ENCODE data around the gene MLLT3.

DNA sequence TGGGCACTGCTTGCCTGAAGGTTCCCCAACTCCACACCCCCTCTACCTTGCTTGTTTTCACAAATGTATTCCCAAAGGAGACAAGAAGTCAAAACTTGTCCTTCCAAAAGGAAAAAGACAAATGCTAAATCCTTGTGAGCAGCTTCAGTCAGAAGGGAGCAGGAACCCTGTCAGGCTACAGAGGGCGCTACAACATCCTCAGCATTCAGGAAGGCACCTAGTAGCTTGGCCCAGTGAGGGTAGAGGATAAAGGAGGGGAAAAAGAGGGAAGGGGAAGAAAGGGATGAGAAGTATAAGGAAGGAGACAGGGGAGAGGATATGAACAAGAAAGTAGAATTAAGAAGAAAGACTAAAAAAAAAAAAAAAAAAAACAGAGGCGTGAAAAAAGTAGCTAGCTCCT, 97.5 kb downstream of the MLLT3 start:
- TF ChIP-seq, protein P1, sequence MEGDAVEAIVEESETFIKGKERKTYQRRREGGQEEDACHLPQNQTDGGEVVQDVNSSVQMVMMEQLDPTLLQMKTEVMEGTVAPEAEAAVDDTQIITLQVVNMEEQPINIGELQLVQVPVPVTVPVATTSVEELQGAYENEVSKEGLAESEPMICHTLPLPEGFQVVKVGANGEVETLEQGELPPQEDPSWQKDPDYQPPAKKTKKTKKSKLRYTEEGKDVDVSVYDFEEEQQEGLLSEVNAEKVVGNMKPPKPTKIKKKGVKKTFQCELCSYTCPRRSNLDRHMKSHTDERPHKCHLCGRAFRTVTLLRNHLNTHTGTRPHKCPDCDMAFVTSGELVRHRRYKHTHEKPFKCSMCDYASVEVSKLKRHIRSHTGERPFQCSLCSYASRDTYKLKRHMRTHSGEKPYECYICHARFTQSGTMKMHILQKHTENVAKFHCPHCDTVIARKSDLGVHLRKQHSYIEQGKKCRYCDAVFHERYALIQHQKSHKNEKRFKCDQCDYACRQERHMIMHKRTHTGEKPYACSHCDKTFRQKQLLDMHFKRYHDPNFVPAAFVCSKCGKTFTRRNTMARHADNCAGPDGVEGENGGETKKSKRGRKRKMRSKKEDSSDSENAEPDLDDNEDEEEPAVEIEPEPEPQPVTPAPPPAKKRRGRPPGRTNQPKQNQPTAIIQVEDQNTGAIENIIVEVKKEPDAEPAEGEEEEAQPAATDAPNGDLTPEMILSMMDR (IDR thresholded peaks at IDR 0.05; ENCODE audit: insufficient read depth, low read length, poor library complexity, severe bottlenecking): no peak
- no peak for TF ChIP-seq EZH2phosphoT487 (conservative IDR thresholded peaks at IDR 0.05; ENCODE audit: low read length)

Data from SU-DHL-6 (cell line).